SU-DHL-6 (cell line): Measurements from ENCODE around the gene TMEM164.

Source experiments
- CTCF ChIP-seq: fragments of 200-600 bp; sonication (generic); IDR thresholded peaks from one replicate; pipeline ENCODE4 v1.5.1; 2017; ENCODE audit warnings: antibody characterized with exemption, mild to moderate bottlenecking, low read length, moderate library complexity; ENCODE audit not compliant: insufficient read depth, poor library complexity, severe bottlenecking
- EZH2phosphoT487 ChIP-seq: fragments of 200-600 bp; sonication (generic), shearing (Covaris generic); conservative IDR thresholded peaks from 2 replicates; pipeline ENCODE4 v1.6.1; 2018; ENCODE audit warnings: mild to moderate bottlenecking, antibody characterized with exemption, low read length, moderate library complexity, mixed read lengths

GRCh38 chrX:110089656-110090403, 86.9 kb downstream of the TMEM164 start:
- TF ChIP-seq CTCF (no peak), EZH2phosphoT487 (no peak)
